Loucy (cell line): ENCODE data around the gene RAD50.

Source experiments
- EZH2phosphoT487 ChIP-seq: fragments of 200-600 bp; IDR thresholded peaks from 2 replicates; pipeline ENCODE4 v1.6.1; 2018; ENCODE audit warnings: antibody characterized with exemption, mild to moderate bottlenecking, moderate library complexity, borderline replicate concordance
- TF ChIP-seq, protein P1 (sequence below): fragments of 200-600 bp; sonication (generic); conservative IDR thresholded peaks from 2 replicates; pipeline ENCODE4 v1.5.1; 2014; ENCODE audit warnings: mild to moderate bottlenecking, antibody characterized with exemption, low read length

DNA sequence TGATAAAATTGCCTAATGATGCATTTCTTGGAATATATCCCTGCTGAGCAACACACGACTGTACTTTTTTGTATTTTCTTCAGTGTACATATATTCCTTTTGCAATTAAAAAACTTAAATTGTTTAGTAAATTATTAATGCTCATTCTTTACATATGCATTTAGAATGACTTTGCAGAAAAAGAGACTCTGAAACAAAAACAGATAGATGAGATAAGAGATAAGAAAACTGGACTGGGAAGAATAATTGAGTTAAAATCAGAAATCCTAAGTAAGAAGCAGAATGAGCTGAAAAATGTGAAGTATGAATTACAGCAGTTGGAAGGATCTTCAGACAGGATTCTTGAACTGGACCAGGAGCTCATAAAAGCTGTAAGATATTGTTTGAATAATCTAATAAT, 32.7 kb downstream of the RAD50 start:
- TF ChIP-seq, protein P1, sequence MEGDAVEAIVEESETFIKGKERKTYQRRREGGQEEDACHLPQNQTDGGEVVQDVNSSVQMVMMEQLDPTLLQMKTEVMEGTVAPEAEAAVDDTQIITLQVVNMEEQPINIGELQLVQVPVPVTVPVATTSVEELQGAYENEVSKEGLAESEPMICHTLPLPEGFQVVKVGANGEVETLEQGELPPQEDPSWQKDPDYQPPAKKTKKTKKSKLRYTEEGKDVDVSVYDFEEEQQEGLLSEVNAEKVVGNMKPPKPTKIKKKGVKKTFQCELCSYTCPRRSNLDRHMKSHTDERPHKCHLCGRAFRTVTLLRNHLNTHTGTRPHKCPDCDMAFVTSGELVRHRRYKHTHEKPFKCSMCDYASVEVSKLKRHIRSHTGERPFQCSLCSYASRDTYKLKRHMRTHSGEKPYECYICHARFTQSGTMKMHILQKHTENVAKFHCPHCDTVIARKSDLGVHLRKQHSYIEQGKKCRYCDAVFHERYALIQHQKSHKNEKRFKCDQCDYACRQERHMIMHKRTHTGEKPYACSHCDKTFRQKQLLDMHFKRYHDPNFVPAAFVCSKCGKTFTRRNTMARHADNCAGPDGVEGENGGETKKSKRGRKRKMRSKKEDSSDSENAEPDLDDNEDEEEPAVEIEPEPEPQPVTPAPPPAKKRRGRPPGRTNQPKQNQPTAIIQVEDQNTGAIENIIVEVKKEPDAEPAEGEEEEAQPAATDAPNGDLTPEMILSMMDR: no peak
- TF ChIP-seq EZH2phosphoT487: no peak
